H1 (cell line): ENCODE results near the gene OR2B2. TPM values are rescaled to one million over a fixed set of nuclear protein-coding genes. Genes with fewer than 3 reads are reported as not detected.
"Not testable (repeated sequence)": the region's sequence is repeated elsewhere in the genome, so short reads cannot be mapped to it uniquely, and the experiment has no call there.

ENCODE experiments used
- CTCF ChIA-PET: fragments of 300-600 bp; sonication (Branson Sonifier 250); formaldehyde crosslinking; loops from one replicate; lab custom pipeline; 2021; ENCODE audit not compliant: partially characterized antibody; lab: Charles Lee
- POLR2A ChIA-PET: fragments of 300-600 bp; sonication (Branson Sonifier 250); formaldehyde crosslinking; loops from one replicate; lab custom pipeline; 2021; ENCODE audit warnings: inconsistent platforms; ENCODE audit not compliant: partially characterized antibody; lab: Charles Lee
- DNase-seq, 2 experiments: peaks; one replicate each; pipeline versions ENCODE4 v3.0.0 to v3.0.0-alpha.2; 2010 to 2022; ENCODE audit warnings: low spot score in 2 of 2, low read depth in 1 of 2, mixed read lengths in 1 of 2
- FAIRE-seq: peaks from 2 replicates; lab custom pipeline; 2011; peaks lifted over from hg19 to GRCh38; lab: Jason Lieb, UNC
- H2AFZ ChIP-seq: 2 replicates; pipeline ENCODE4 v1.8.1; 2012; ENCODE audit warnings: low read length, inconsistent platforms
- H2AK5ac ChIP-seq: 2 replicates; pipeline ENCODE4 v1.6.1; 2013; ENCODE audit warnings: low read depth, low read length
- H2BK120ac ChIP-seq: replicated peaks from 2 replicates; pipeline ENCODE3; 2013; ENCODE audit warnings: low read depth, low read length, inconsistent platforms
- H2BK12ac ChIP-seq: 2 replicates; pipeline ENCODE4 v1.6.1; 2013; ENCODE audit warnings: low read depth, low read length
- H2BK15ac ChIP-seq: 2 replicates; pipeline ENCODE4 v1.6.1; 2013; ENCODE audit warnings: low read length
- H2BK20ac ChIP-seq: 2 replicates; pipeline ENCODE4 v1.6.1; 2013; ENCODE audit warnings: low read length
- H2BK5ac ChIP-seq: 2 replicates; pipeline ENCODE4 v1.6.1; 2013; ENCODE audit warnings: low read depth, low read length
- H3K14ac ChIP-seq: 2 replicates; pipeline ENCODE4 v1.6.1; 2013; ENCODE audit warnings: inconsistent platforms; ENCODE audit not compliant: insufficient read length
- H3K18ac ChIP-seq: 2 replicates; pipeline ENCODE4 v1.6.1; 2013; ENCODE audit warnings: low read length; ENCODE audit errors: extremely low read depth
- H3K23ac ChIP-seq: 2 replicates; pipeline ENCODE4 v1.6.1; 2013; ENCODE audit warnings: inconsistent platforms; ENCODE audit not compliant: insufficient read length
- H3K23me2 ChIP-seq: 2 replicates; pipeline ENCODE4 v1.6.1; 2013; ENCODE audit warnings: low read depth, low read length
- H3K27ac ChIP-seq: 2 replicates; pipeline ENCODE4 v1.6.1; 2011; ENCODE audit warnings: low read depth, low read length, inconsistent platforms
- H3K27me3 ChIP-seq, 4 experiments: replicated peaks in 1 of 4; 1 replicate in 1 of 4; 2 replicates in 3 of 4; pipeline versions ENCODE4 v1.6.1 to v1.8.1; 2011 to 2013; ENCODE audit warnings: low read length in 3 of 4, mild to moderate bottlenecking in 3 of 4, inconsistent platforms in 2 of 4, mixed read lengths in 2 of 4, moderate library complexity in 1 of 4; ENCODE audit not compliant: control insufficient read depth in 3 of 4, insufficient read depth in 3 of 4; ENCODE audit errors: extremely low read depth in 1 of 4
- H3K36me3 ChIP-seq, 4 experiments: 2 replicates each; pipeline versions ENCODE4 v1.6.1 to v1.8.1; 2011 to 2013; ENCODE audit warnings: mild to moderate bottlenecking in 4 of 4, low read length in 3 of 4, moderate library complexity in 2 of 4, control low read depth in 1 of 4, inconsistent platforms in 1 of 4; ENCODE audit not compliant: insufficient read depth in 4 of 4, control insufficient read depth in 2 of 4
- H3K4ac ChIP-seq: replicated peaks from 2 replicates; pipeline ENCODE3; 2013; ENCODE audit warnings: low read length, low read depth, mixed read lengths, inconsistent platforms; ENCODE audit not compliant: insufficient read length
- H3K4me1 ChIP-seq, 4 experiments: replicated peaks in 1 of 4; 1 replicate in 1 of 4; 2 replicates in 3 of 4; pipeline versions ENCODE4 v1.6.1 to v1.8.1; 2011 to 2013; ENCODE audit warnings: low read length in 3 of 4, inconsistent platforms in 2 of 4, mixed read lengths in 1 of 4; ENCODE audit not compliant: insufficient read depth in 4 of 4, control insufficient read depth in 3 of 4
- H3K4me2 ChIP-seq, 2 experiments: 2 replicates each; pipeline versions ENCODE4 v1.6.1 to v1.8.1; 2011 to 2013; ENCODE audit warnings: low read depth in 2 of 2, low read length in 2 of 2, control low read depth in 1 of 2, inconsistent platforms in 1 of 2, mild to moderate bottlenecking in 1 of 2; ENCODE audit not compliant: insufficient read depth in 1 of 2
- H3K4me3 ChIP-seq, 4 experiments: fragments of 200-600, 300-600 bp in 1 of 4; sonication (generic), shearing (Covaris generic), sonication (Bioruptor Twin) in 1 of 4; 2 replicates each; pipeline versions ENCODE4 v1.5.1 to v1.8.1; 2011 to 2016; ENCODE audit warnings: low read length in 4 of 4, low read depth in 3 of 4, control low read depth in 2 of 4, inconsistent platforms in 2 of 4, mild to moderate bottlenecking in 2 of 4, mixed read lengths in 1 of 4, moderate library complexity in 1 of 4; ENCODE audit not compliant: insufficient read depth in 2 of 4; ENCODE audit errors: extremely low read depth in 1 of 4
- H3K56ac ChIP-seq: replicated peaks from 2 replicates; pipeline ENCODE3; 2013; ENCODE audit warnings: low read depth, mild to moderate bottlenecking, mixed read lengths, low read length, inconsistent platforms; ENCODE audit not compliant: insufficient read length
- H3K79me1 ChIP-seq: 2 replicates; pipeline ENCODE4 v1.6.1; 2013; ENCODE audit warnings: low read depth, low read length, control low read depth
- H3K79me2 ChIP-seq, 2 experiments: 2 replicates each; pipeline versions ENCODE4 v1.6.1 to v1.8.1; 2012 to 2013; ENCODE audit warnings: low read length in 2 of 2, mild to moderate bottlenecking in 2 of 2, inconsistent platforms in 1 of 2; ENCODE audit not compliant: insufficient read depth in 2 of 2, control insufficient read depth in 1 of 2
- H3K9ac ChIP-seq, 4 experiments: replicated peaks in 1 of 4; 1 replicate in 1 of 4; 2 replicates in 3 of 4; pipeline versions ENCODE4 v1.6.1 to v1.8.1; 2011 to 2013; ENCODE audit warnings: low read depth in 3 of 4, low read length in 3 of 4, control low read depth in 2 of 4, mild to moderate bottlenecking in 2 of 4, moderate library complexity in 2 of 4, inconsistent platforms in 1 of 4; ENCODE audit errors: extremely low read depth in 1 of 4
- H3K9me3 ChIP-seq, 2 experiments: 2 replicates each; pipeline versions ENCODE4 v1.6.1 to v1.8.1; 2012 to 2013; ENCODE audit warnings: mild to moderate bottlenecking in 2 of 2, moderate library complexity in 2 of 2, control low read depth in 1 of 2, inconsistent platforms in 1 of 2, low read depth in 1 of 2, low read length in 1 of 2, mixed read lengths in 1 of 2; ENCODE audit not compliant: insufficient read depth in 2 of 2
- H4K20me1 ChIP-seq, 2 experiments: replicated peaks in 1 of 2; 2 replicates each; pipeline versions ENCODE3 to v1.8.1; 2011 to 2013; ENCODE audit warnings: inconsistent platforms in 2 of 2, low read length in 2 of 2, mild to moderate bottlenecking in 1 of 2; ENCODE audit not compliant: insufficient read depth in 2 of 2, control insufficient read depth in 1 of 2
- H4K5ac ChIP-seq: 2 replicates; pipeline ENCODE4 v1.6.1; 2013; ENCODE audit warnings: low read length, low read depth, mixed read lengths, inconsistent platforms; ENCODE audit not compliant: insufficient read length
- H4K8ac ChIP-seq: 2 replicates; pipeline ENCODE4 v1.8.0; 2013; ENCODE audit warnings: mild to moderate bottlenecking, moderate library complexity, low read length, inconsistent platforms; ENCODE audit not compliant: insufficient read depth; ENCODE audit errors: extremely low read depth
- H4K91ac ChIP-seq: replicated peaks from 2 replicates; pipeline ENCODE3; 2013; ENCODE audit warnings: low read length, mixed read lengths, inconsistent platforms; ENCODE audit not compliant: insufficient read length
- WGBS, 2 experiments: shearing (Covaris generic) in 1 of 2; methylation state at CpG; one replicate each; pipeline versions ENCODE4 v1.1.6 to v1.1.7; 2013 to 2015; ENCODE audit warnings: low lambda C conversion rate in 2 of 2, mixed read lengths in 2 of 2, inconsistent platforms in 1 of 2, low coverage in 1 of 2, missing lambda C conversion rate in 1 of 2; ENCODE audit not compliant: insufficient replicate concordance in 2 of 2, insufficient coverage in 1 of 2, insufficient read length in 1 of 2; ENCODE audit errors: extremely low coverage in 1 of 2, missing lambda C conversion rate in 1 of 2; 5-methylcytosine and 5-hydroxymethylcytosine counted together
- polyA plus RNA-seq, 7 experiments: library from polyadenylated mRNA; depleted of rRNA in 3 of 7; stranded (reverse) in 5 of 7; unstranded in 2 of 7; fragments of >200 nt in 5 of 7; fragments of 200-250 nt in 2 of 7; gene quantifications; 1 replicate in 5 of 7; 2 replicates in 1 of 7; 4 replicates in 1 of 7; pipeline versions ENCODE4 v1.2.1 to v1.2.3, GENCODE V29; 2011 to 2013; ENCODE audit warnings: missing spikeins in 2 of 7, mixed read lengths in 2 of 7
- total RNA-seq: library from RNA; stranded (reverse); fragmentation: NEBNext Ultra II Directional; extraction: Animal tissue kit (Norgen Biotek cat#: 25700); gene quantifications from 2 replicates; pipeline ENCODE4 v1.2.1, GENCODE V29; 2021

The OR2B2 gene
- total and polyA plus RNA-seq, 2 of the 8 experiments (the other 6 are each of a cell fraction or from before 2014, with no cell fraction given) = not detected

DNA sequence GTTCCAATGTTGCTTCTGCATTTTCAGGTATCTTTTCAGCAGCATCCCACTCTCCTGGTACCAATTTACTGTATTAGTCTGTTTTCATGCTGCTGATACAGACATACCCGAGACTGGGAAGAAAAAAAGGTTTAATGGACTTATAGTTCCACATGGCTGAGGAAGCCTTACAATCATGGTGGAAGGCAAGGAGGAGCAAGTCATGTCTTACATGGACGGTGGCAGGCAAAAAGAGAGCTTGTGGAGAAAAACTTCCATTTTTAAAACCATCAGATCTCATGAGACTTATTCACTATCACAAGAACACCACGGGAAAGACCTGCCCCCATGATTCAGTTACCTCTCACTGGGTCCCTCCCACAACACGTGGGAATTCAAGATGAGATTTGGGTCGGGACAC is 17.7 kb upstream of the OR2B2 start:
- CTCF ChIA-PET, H2BK20ac ChIP-seq, H3K18ac ChIP-seq, H4K20me1 ChIP-seq, H4K91ac ChIP-seq, H3K56ac ChIP-seq, H3K4ac ChIP-seq, H2AK5ac ChIP-seq, DNase-seq, H2AFZ ChIP-seq, H3K4me1 ChIP-seq, H2BK12ac ChIP-seq, H3K36me3 ChIP-seq, H3K79me1 ChIP-seq, H2BK5ac ChIP-seq, POLR2A ChIA-PET, H3K4me2 ChIP-seq, H4K8ac ChIP-seq, H3K9ac ChIP-seq, H3K14ac ChIP-seq, FAIRE-seq, H3K27me3 ChIP-seq, H2BK120ac ChIP-seq, H4K5ac ChIP-seq, H3K23me2 ChIP-seq, H2BK15ac ChIP-seq, H3K23ac ChIP-seq, H3K9me3 ChIP-seq, H3K79me2 ChIP-seq, H3K27ac ChIP-seq, H3K4me3 ChIP-seq: not testable (repeated sequence)
- WGBS, 2 experiments = 84% methylated on average over 5 of the region's 5 CpGs; no CpG with 5 or more reads in 1 of the 2 experiments

DNA sequence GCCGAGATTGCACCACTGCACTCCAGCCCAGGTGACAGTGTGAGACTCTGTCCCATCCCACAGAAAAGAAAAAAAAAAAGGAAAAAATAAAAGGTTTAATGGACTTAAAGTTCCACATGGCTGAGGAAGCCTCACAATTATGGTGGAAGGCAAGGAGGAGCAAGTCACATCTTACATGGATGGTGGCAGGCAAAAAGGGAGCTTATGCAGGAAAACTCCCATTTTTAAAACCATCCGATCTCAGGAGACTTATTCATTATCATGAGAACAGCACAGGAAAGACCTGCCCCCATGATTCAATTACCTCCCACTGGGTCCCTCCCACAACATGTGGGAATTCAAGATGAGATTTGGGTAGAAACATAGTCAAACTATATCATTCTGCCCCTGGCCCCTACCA is 15.8 kb upstream of the OR2B2 start:
- H3K9me3 ChIP-seq, H2BK15ac ChIP-seq, FAIRE-seq, H4K5ac ChIP-seq, H3K79me1 ChIP-seq, H4K91ac ChIP-seq, H2BK120ac ChIP-seq, H3K4me3 ChIP-seq, H3K9ac ChIP-seq, DNase-seq, H2BK20ac ChIP-seq, H2BK5ac ChIP-seq, H3K18ac ChIP-seq, H3K23ac ChIP-seq, H3K4me2 ChIP-seq, H3K14ac ChIP-seq, H3K27ac ChIP-seq, H3K36me3 ChIP-seq, H3K27me3 ChIP-seq, H3K4ac ChIP-seq, H2AK5ac ChIP-seq, H3K56ac ChIP-seq, H3K23me2 ChIP-seq, H3K79me2 ChIP-seq, H4K8ac ChIP-seq, H2BK12ac ChIP-seq, H3K4me1 ChIP-seq, H2AFZ ChIP-seq, H4K20me1 ChIP-seq: not testable (repeated sequence)
- CTCF ChIA-PET = interaction anchor here (0.6 kb wide), 1 partner anchor 450 kb away, joined by 3 read pairs; no protein-coding TSS in a partner anchor
- WGBS, 2 experiments = 94% methylated on average over 2 of the region's 2 CpGs; no CpG with 5 or more reads in 1 of the 2 experiments
- POLR2A ChIA-PET = interaction anchor here (0.6 kb wide), 1 partner anchor 421 kb away, joined by 5 read pairs; no protein-coding TSS in a partner anchor
